Activated CD4-positive, alpha-beta memory T cell treated with anti-CD3 and anti-CD28 coated beads, Interleukin-2, amount 10 ng/mL, durations not matched to agents 7 days and 5 days (primary cell): Measurements from ENCODE around the gene TFG. TPM values are rescaled to one million over a fixed set of nuclear protein-coding genes. Genes with fewer than 3 reads are reported as not detected.
A peak's percentile ranks its signal among the peaks of the same experiment; 100 is the strongest.

ENCODE experiments used
- CTCF ChIA-PET: fragments of 350-600 bp; sonication (Branson Sonifier 250); formaldehyde crosslinking; loops from one replicate; lab custom pipeline; 2021; ENCODE audit warnings: antibody characterized with exemption, inconsistent platforms; lab: Charles Lee
- POLR2A ChIA-PET: fragments of 350-600 bp; sonication (Branson Sonifier 250); formaldehyde crosslinking; loops from one replicate; lab custom pipeline; 2021; ENCODE audit warnings: antibody characterized with exemption; lab: Charles Lee
- DNase-seq: peaks from one replicate; pipeline ENCODE4 v3.0.0-alpha.2; 2020
- H3K27ac Mint-ChIP-seq: one replicate; pipeline ENCODE4 v1.8.0; 2021; ENCODE audit warnings: mild to moderate bottlenecking, mixed read lengths
- H3K27me3 Mint-ChIP-seq: one replicate; pipeline ENCODE4 v1.8.0; 2021; ENCODE audit warnings: mixed read lengths
- H3K36me3 Mint-ChIP-seq: one replicate; pipeline ENCODE4 v1.8.0; 2021; ENCODE audit warnings: low read depth, mixed read lengths
- H3K4me1 Mint-ChIP-seq: one replicate; pipeline ENCODE4 v1.8.0; 2021; ENCODE audit warnings: mixed read lengths
- H3K4me3 Mint-ChIP-seq: one replicate; pipeline ENCODE4 v1.8.0; 2021; ENCODE audit warnings: mild to moderate bottlenecking, mixed read lengths
- H3K9me3 Mint-ChIP-seq: one replicate; pipeline ENCODE4 v1.8.0; 2021; ENCODE audit warnings: mixed read lengths
- total RNA-seq, 2 experiments: library from RNA; stranded (reverse); gene quantifications; one replicate each; pipeline ENCODE4 v1.2.3, GENCODE V29; 2021

TFG gene
- total RNA-seq, 2 experiments from 2014 or later, result 56.4 to 56.5 TPM

DNA sequence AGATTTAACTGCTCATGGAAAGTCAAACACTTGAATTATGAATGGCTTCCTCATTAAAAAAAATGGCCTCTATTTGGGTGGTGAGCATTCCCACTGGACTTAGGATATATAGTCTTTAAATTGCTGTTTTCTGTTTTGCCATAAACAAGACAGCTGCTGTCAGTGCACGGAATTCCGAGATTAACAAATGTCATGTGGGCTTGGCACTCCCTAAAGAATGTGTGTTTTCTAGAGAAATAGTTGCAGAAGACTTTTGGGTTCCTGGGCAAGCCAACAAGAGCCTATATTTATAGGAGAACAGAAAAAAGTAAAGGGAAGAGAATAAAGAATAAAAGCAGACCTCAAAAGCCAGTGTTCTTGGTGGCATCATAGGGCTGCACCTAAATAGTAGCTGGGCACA, 13.6 kb upstream of the TFG start:
- Mint-ChIP-seq H3K36me3 (no peaks in the 10 kb centered on the region), H3K9me3 (no peaks in the 10 kb centered on the region), H3K4me3 (no peak overlapping the region), H3K27me3 (peaks cover 28% of the 10 kb centered on the region), H3K4me1 (no peaks in the 10 kb centered on the region), H3K27ac (no peak overlapping the region)
- ChIA-PET POLR2A (no interaction called here), CTCF (no interaction called here)
- DNase-seq, result no peak

DNA sequence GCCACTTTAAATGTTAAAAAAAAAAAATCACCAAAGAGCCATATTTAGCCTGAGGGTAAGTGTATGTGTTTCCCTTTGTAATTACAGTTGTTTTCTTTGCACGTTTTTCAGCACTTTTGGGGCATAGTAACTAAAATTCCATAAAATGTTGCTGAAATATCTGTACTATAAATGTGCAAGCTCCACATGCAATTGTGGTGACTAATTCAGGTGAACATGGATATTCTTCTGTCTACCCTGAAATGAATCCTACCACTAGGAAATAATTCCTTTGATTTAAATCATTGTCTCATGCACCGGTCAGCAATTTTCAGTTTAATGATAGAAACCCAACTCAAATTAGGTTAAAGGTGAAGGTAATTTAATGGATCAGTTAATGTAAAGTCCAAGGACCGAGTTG, 13.1 kb upstream of the TFG start:
- H3K27ac Mint-ChIP-seq, result no peak overlapping the region
- H3K36me3 Mint-ChIP-seq, result no peaks in the 10 kb centered on the region
- no peak overlapping the region for H3K4me3 Mint-ChIP-seq
- no peaks in the 10 kb centered on the region for H3K9me3 Mint-ChIP-seq
- no peak for DNase-seq
- ChIA-PET CTCF (no interaction called here), POLR2A (no interaction called here)
- no peaks in the 10 kb centered on the region for H3K4me1 Mint-ChIP-seq
- peaks cover 28% of the 10 kb centered on the region for H3K27me3 Mint-ChIP-seq

DNA sequence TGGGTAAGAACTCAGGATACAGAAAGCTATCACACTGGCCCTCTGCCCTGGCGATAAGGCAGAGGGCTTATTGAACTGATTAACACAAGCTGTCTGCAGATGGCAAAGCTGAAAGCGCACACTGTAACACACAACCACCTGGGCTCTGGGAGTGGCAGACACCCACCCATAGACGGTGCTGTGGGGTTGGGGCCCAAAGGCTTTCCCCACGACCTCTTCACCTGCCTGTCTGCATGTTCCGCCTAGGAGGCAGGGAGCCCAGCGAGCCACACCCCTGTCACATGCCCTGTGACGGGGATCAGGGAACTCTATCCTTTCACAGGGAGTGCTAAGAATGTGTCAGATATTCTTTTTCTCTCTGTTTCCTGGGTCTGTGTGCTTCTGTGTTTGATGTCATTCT, 12.1 kb upstream of the TFG start:
- no peaks in the 10 kb centered on the region for H3K9me3 Mint-ChIP-seq
- no peak overlapping the region for H3K4me3 Mint-ChIP-seq
- no peak overlapping the region for H3K27ac Mint-ChIP-seq
- POLR2A ChIA-PET, result no interaction called here
- no peaks in the 10 kb centered on the region for H3K36me3 Mint-ChIP-seq
- DNase-seq, result no peak
- CTCF ChIA-PET, result no interaction called here
- H3K4me1 Mint-ChIP-seq, result no peaks in the 10 kb centered on the region
- H3K27me3 Mint-ChIP-seq, result peaks cover 29% of the 10 kb centered on the region

DNA sequence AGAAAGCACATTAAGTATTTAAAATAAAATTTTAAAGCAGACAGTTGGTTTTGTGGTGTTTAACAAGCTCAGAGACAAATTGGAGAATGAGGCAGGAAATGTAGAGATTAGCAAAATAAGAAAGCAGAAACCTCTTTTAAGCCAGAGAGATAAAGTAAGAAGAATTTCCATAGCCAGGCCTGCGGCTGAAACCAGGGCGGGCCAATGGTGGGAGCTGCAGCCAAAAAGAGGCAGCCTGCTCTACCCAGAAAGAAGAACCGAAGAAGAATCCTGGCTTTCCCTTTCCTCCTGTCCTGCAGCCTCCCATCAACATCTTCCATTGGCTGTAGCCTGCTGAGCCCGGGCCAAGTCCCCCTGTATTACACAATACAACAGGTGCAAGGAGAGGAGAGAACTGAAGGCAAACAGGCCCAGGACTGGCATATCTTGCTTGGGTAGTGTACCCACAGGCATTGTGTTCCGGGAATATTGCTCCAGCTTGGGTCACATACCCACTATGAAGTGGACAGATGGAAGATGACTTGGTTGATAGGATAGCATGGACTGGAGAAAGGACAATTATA, 11.5 kb upstream of the TFG start:
- Mint-ChIP-seq H3K27ac (no peak overlapping the region), H3K27me3 (peaks cover 26% of the 10 kb centered on the region), H3K36me3 (no peaks in the 10 kb centered on the region), H3K4me3 (no peak overlapping the region), H3K9me3 (no peaks in the 10 kb centered on the region), H3K4me1 (no peaks in the 10 kb centered on the region)
- ChIA-PET CTCF (no interaction called here), POLR2A (no interaction called here)
- DNase-seq, result no peak

DNA sequence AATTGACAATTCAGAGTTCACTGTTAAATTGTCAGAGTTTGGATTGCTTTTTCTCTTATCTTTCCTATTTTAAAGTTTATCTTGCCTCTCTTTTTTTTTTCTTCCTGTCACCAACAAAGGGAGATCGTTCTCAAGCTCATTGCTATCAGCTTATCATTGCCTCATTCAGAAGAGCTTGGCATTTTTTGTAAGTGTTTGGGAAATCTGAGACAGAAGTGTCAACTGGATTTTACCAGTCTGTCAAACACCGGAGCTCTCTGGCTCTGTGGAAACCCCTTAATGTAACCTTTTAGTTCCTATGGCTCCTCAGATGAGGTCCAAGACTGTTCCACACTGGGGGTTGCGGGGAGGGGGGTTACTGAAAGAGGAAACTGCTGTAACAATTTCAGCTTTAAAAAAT, 10.6 kb upstream of the TFG start:
- Mint-ChIP-seq H3K4me1 (no peaks in the 10 kb centered on the region), H3K27ac (no peak overlapping the region), H3K36me3 (no peaks in the 10 kb centered on the region), H3K9me3 (no peaks in the 10 kb centered on the region), H3K27me3 (peaks cover 28% of the 10 kb centered on the region), H3K4me3 (no peak overlapping the region)
- ChIA-PET CTCF (interaction anchor here (0.6 kb wide), 1 partner anchor 12 kb away, joined by 3 read pairs; no protein-coding TSS in a partner anchor), POLR2A (interaction anchor here (1.1 kb wide), 1 partner anchor 12 kb away, joined by 3 read pairs; no protein-coding TSS in a partner anchor)
- DNase-seq, result no peak

DNA sequence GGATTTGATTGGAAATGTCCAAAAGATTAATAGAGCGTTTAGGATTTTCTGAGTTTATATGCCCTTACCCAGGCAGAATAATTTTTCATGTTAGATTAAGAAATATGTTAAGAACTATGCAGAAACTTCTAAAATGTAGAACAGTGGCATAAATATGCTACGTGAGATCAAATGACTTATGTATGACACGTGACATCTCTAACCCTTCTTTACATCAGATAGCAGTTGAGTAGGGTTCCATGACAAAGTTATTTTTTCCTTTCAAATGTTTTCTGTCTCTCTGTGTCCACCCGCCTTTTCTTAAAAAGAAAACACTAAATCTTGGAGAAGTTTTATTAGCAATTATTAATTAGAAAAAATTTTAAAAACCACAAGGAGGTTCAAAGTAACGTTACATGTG, 8.6 kb upstream of the TFG start:
- POLR2A ChIA-PET, result no interaction called here
- Mint-ChIP-seq H3K9me3 (no peaks in the 10 kb centered on the region), H3K4me1 (no peaks in the 10 kb centered on the region), H3K27me3 (peaks cover 24% of the 10 kb centered on the region), H3K4me3 (no peak overlapping the region), H3K27ac (no peak overlapping the region), H3K36me3 (no peaks in the 10 kb centered on the region)
- no peak for DNase-seq
- CTCF ChIA-PET, result no interaction called here

DNA sequence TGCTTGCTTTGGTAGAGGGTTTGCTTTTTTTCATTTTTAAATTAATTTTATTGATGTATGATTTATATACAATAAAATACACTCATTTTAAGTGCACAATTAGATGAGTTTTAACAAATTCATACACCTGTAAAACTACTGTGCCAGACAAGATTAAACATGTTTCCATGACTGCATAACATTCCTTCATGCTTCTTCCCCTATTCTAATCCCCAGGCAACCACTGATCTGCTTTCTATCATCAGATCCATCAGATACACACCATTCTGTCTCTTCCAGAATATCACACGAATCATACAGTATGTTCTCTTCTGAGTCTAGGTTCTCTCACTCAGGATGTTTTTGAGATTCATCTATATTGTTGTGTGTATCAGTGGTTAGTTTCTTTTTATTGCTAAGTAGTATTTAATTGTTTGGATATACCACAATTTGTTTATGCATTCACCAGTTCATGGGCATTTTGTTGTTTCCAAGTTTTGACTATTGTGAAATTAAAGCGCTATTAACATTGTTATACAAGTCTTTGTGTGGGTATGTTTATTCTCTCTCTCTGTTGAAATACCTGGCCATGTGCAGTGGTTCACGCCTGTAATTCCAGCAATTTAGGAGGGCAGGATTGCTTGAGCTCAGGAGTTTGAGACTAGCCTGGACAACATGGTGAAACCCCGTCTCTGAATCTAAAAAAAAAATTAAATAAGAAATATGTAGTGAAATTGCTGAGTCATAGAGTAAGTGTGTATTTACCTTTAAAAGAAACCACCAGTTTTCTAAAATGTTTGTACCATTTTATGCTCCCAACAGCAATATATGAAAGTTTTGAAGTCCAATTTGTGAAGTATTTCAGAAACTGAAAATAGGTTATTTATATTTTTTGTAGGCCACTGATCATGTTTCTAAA, 7.0 kb upstream of the TFG start:
- POLR2A ChIA-PET, result no interaction called here
- Mint-ChIP-seq H3K9me3 (no peaks in the 10 kb centered on the region), H3K36me3 (no peaks in the 10 kb centered on the region), H3K4me3 (no peak overlapping the region), H3K27ac (no peak overlapping the region), H3K4me1 (no peaks in the 10 kb centered on the region), H3K27me3 (peaks cover 21% of the 10 kb centered on the region)
- no peak for DNase-seq
- CTCF ChIA-PET, result no interaction called here

DNA sequence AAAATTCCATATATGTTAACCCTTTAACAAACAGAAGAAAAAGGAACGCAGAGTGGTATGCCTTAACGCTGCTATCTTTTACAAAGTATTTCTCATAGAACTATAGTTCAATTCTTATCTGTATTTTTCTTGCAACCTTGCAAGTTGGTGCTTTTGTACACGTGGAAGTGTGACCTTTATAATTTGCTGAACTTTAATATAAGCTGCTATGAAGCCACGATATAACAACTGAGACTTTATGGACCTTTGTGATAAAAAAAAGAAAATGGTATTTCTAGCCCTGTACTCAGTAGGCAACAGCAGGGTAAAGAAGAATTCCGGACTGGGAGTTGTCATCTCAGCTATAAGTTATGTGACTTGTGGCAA, 6.3 kb upstream of the TFG start:
- H3K36me3 Mint-ChIP-seq, result no peaks in the 10 kb centered on the region
- peaks cover 20% of the 10 kb centered on the region for H3K27me3 Mint-ChIP-seq
- no peak for DNase-seq
- no peak overlapping the region for H3K27ac Mint-ChIP-seq
- H3K9me3 Mint-ChIP-seq, result no peaks in the 10 kb centered on the region
- POLR2A ChIA-PET, result no interaction called here
- CTCF ChIA-PET, result no interaction called here
- H3K4me1 Mint-ChIP-seq, result no peaks in the 10 kb centered on the region
- H3K4me3 Mint-ChIP-seq, result no peak overlapping the region

DNA sequence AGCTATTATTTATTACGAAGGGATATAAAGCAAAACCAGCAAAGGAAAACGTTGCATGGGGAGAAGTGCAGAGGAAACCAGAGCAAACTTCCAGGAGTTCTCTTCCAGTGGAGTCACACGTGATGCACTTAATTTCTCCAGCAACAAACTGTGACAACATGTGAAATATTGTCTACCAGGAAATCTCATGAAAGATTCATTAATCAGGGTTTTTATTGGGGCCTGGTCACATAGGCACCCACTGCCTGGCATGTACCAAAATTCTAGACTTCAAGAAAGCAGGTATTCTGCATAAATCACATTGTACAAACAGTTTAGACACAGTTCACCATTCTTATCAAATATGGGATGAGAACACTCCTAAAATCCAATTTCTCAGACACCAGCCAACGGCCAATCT, 5.4 kb upstream of the TFG start:
- Mint-ChIP-seq H3K4me3 (no peak overlapping the region), H3K9me3 (no peaks in the 10 kb centered on the region), H3K27ac (no peak overlapping the region), H3K27me3 (peaks cover 12% of the 10 kb centered on the region), H3K4me1 (peaks cover 5% of the 10 kb centered on the region), H3K36me3 (peaks cover under 1% of the 10 kb centered on the region)
- POLR2A ChIA-PET, result no interaction called here
- no peak for DNase-seq
- CTCF ChIA-PET, result no interaction called here

DNA sequence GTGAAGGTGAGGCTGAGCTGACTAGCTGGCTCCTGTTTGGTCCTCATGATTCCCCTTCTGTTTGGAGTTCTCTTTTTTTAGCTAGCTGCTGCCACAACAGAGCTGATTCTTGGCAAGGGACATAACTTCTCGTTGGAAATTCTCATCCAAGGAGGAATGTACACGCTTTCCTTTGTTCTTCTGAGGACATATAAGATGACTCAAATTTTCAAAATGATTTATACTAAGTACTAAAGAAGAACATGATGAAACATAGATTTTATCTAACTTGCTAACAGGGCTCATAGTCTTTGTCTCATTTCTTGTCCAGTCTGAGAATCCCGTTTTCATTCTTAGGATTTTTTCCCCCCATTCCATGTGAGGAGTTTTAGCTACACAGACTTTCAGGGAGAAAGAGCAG, 2.9 kb upstream of the TFG start:
- CTCF ChIA-PET, result no interaction called here
- H3K27me3 Mint-ChIP-seq, result peaks cover 4% of the 10 kb centered on the region
- H3K36me3 Mint-ChIP-seq, result peaks cover 13% of the 10 kb centered on the region
- no peak overlapping the region for H3K27ac Mint-ChIP-seq
- H3K4me3 Mint-ChIP-seq, result no peak overlapping the region
- no peaks in the 10 kb centered on the region for H3K9me3 Mint-ChIP-seq
- peaks cover 17% of the 10 kb centered on the region for H3K4me1 Mint-ChIP-seq
- no peak for DNase-seq
- POLR2A ChIA-PET, result interaction anchor here (1.1 to 1.4 kb wide), 2 partner anchors 305 to 445 kb away, joined by 5 to 6 read pairs; partner anchors contain the start of genes LNP1, TBC1D23 and TOMM70

DNA sequence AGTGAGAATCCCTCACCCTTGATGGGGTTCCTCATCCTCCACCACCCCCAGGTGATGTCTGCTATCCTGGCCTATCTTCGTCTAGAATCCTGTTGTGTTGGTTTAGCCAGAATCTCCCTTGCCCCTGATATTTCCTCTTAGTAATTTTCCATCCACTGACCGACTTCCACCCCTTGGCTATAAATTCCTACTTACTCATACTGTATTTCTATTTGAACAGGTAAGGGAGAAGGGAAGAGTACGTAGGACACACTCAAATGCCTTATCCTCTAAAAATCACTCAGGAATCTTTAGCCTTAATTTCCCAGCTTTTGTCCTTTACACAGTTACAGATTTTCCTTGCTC, 678 bp upstream of the TFG start:
- H3K27ac Mint-ChIP-seq, result peak overlapping the region; percentile 87
- ChIA-PET POLR2A (interaction anchor here (0.6 to 2.4 kb wide), 6 partner anchors 43 to 810 kb away, joined by 3 to 15 read pairs (median 3); partner anchors contain the start of genes LNP1 and TOMM70), CTCF (interaction anchor here (0.6 to 1.4 kb wide), 2 partner anchors 9 to 105 kb away, joined by 3 to 4 read pairs; no protein-coding TSS in a partner anchor)
- no peaks in the 10 kb centered on the region for H3K9me3 Mint-ChIP-seq
- peaks cover 30% of the 10 kb centered on the region for H3K36me3 Mint-ChIP-seq
- H3K27me3 Mint-ChIP-seq, result peaks cover under 1% of the 10 kb centered on the region
- DNase-seq, result no peak
- peaks cover 37% of the 10 kb centered on the region for H3K4me1 Mint-ChIP-seq
- H3K4me3 Mint-ChIP-seq, result peak overlapping the region; percentile 74

DNA sequence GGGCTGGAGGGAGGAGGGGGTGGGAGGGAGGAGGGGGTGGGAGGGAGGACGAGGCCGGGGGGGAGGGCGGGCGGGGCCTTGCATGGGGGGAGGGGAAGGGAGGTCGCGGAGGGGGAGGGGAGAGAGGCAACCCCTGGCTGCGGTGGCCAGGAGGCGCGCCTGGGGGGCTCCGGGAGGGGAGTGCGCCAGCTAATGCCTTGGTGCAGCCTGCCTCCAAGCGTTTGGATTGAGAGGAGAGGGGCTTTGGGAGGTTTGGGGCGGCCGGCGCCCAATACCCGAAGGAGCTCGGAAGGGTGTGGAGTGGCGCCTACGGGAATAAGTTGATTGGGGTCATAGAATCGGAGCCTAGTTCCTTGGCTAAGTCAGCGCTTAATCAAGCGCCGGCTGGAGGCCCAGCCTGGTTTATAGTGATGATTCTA, 557 bp downstream of the TFG start:
- no peaks in the 10 kb centered on the region for H3K9me3 Mint-ChIP-seq
- peak overlapping the region; percentile 74 for H3K4me3 Mint-ChIP-seq
- peaks cover 38% of the 10 kb centered on the region for H3K36me3 Mint-ChIP-seq
- CTCF ChIA-PET, result interaction anchor here (0.8 to 1.5 kb wide), 9 partner anchors 11 to 939 kb away, joined by 3 to 6 read pairs (median 4); no protein-coding TSS in a partner anchor
- DNase-seq, result peak; percentile 41
- POLR2A ChIA-PET, result interaction anchor here (0.9 to 2.4 kb wide), 10 partner anchors 17 to 1140 kb away, joined by 3 to 15 read pairs (median 4); partner anchors contain the start of genes LNP1, TBC1D23 and TOMM70
- peaks cover 41% of the 10 kb centered on the region for H3K4me1 Mint-ChIP-seq
- H3K27me3 Mint-ChIP-seq, result no peaks in the 10 kb centered on the region
- peak overlapping the region; percentile 74 for H3K27ac Mint-ChIP-seq
